Glutamatergic neuron (in vitro differentiated cells): Measurements from ENCODE around the gene LHX6. TPM values are rescaled to one million over a fixed set of nuclear protein-coding genes. Genes with fewer than 3 reads are reported as not detected.

Source experiments
- DNase-seq: peaks from one replicate; pipeline ENCODE4 v3.0.0; 2022
- H3K27ac Mint-ChIP-seq: one replicate; pipeline ENCODE4 v1.8.0; 2020; ENCODE audit warnings: mild to moderate bottlenecking, mixed read lengths, inconsistent platforms; ENCODE audit not compliant: unreplicated experiment
- H3K27me3 Mint-ChIP-seq: one replicate; pipeline ENCODE4 v1.8.0; 2020; ENCODE audit warnings: mild to moderate bottlenecking, moderate library complexity, mixed read lengths, inconsistent platforms; ENCODE audit not compliant: unreplicated experiment
- H3K36me3 Mint-ChIP-seq: one replicate; pipeline ENCODE4 v1.8.0; 2020; ENCODE audit warnings: mild to moderate bottlenecking, mixed read lengths, inconsistent platforms; ENCODE audit not compliant: unreplicated experiment
- H3K4me1 Mint-ChIP-seq: one replicate; pipeline ENCODE4 v1.8.0; 2020; ENCODE audit warnings: mild to moderate bottlenecking, low read depth, mixed read lengths, inconsistent platforms; ENCODE audit not compliant: unreplicated experiment
- H3K4me3 Mint-ChIP-seq: one replicate; pipeline ENCODE4 v1.8.0; 2020; ENCODE audit warnings: mild to moderate bottlenecking, mixed read lengths, inconsistent platforms; ENCODE audit not compliant: unreplicated experiment
- H3K9me3 Mint-ChIP-seq: one replicate; pipeline ENCODE4 v1.8.0; 2020; ENCODE audit warnings: mild to moderate bottlenecking, moderate library complexity, mixed read lengths, inconsistent platforms; ENCODE audit not compliant: unreplicated experiment
- CTCF ChIP-seq: fragments of 200-600 bp; sonication (generic); IDR thresholded peaks from one replicate; pipeline ENCODE4 v1.5.0; 2021; ENCODE audit not compliant: partially characterized antibody, unreplicated experiment
- total RNA-seq: library from RNA; stranded (reverse); fragmentation: NEBNext Ultra II Directional; extraction: Animal tissue kit (Norgen Biotek cat#: 25700); gene quantifications from one replicate; pipeline ENCODE4 v1.2.1, GENCODE V29; 2021; ENCODE audit not compliant: unreplicated experiment

LHX6 gene
- total RNA-seq, 1 donor from 2014 or later = 2.8 TPM

GRCh38 chr9:122190597-122191381 lies 38.0 kb downstream of the LHX6 start:
- no peak overlapping the region for H3K27ac Mint-ChIP-seq
- H3K4me3 Mint-ChIP-seq = no peak overlapping the region
- no peaks in the 10 kb centered on the region for H3K27me3 Mint-ChIP-seq
- H3K9me3 Mint-ChIP-seq = no peaks in the 10 kb centered on the region
- no peaks in the 10 kb centered on the region for H3K36me3 Mint-ChIP-seq
- no peak for DNase-seq
- no peak for TF ChIP-seq CTCF
- H3K4me1 Mint-ChIP-seq = no peaks in the 10 kb centered on the region

- H3K4me1 Mint-ChIP-seq = no peaks in the 10 kb centered on the region
- DNase-seq = no peak
Measured at GRCh38 chr9:122188369-122188768, 40.4 kb downstream of the LHX6 start.

GRCh38 chr9:122186777-122187470 lies 41.8 kb downstream of the LHX6 start:
- Mint-ChIP-seq H3K9me3 (no peaks in the 10 kb centered on the region), H3K27me3 (no peaks in the 10 kb centered on the region), H3K4me3 (no peak overlapping the region), H3K4me1 (no peaks in the 10 kb centered on the region), H3K27ac (no peak overlapping the region), H3K36me3 (no peaks in the 10 kb centered on the region)
- no peak for DNase-seq
- TF ChIP-seq CTCF = no peak

More at GRCh38 chr9:122188369-122188768, 40.4 kb downstream of the LHX6 start:
- H3K27me3 Mint-ChIP-seq = no peaks in the 10 kb centered on the region
- H3K27ac Mint-ChIP-seq = no peak overlapping the region
- no peaks in the 10 kb centered on the region for H3K9me3 Mint-ChIP-seq
- no peaks in the 10 kb centered on the region for H3K36me3 Mint-ChIP-seq
- no peak overlapping the region for H3K4me3 Mint-ChIP-seq
- no peak for TF ChIP-seq CTCF

- Mint-ChIP-seq H3K27me3 (no peaks in the 10 kb centered on the region), H3K4me3 (no peak overlapping the region), H3K36me3 (no peaks in the 10 kb centered on the region), H3K4me1 (no peaks in the 10 kb centered on the region), H3K9me3 (no peaks in the 10 kb centered on the region), H3K27ac (no peak overlapping the region)
- no peak for TF ChIP-seq CTCF
- no peak for DNase-seq
Measured at GRCh38 chr9:122186301-122186700, 42.5 kb downstream of the LHX6 start.

- no peaks in the 10 kb centered on the region for H3K4me1 Mint-ChIP-seq
- no peak overlapping the region for H3K27ac Mint-ChIP-seq
- DNase-seq = no peak
- H3K4me3 Mint-ChIP-seq = no peak overlapping the region
- TF ChIP-seq CTCF = no peak
- H3K36me3 Mint-ChIP-seq = no peaks in the 10 kb centered on the region
- peaks cover 2% of the 10 kb centered on the region for H3K9me3 Mint-ChIP-seq
- H3K27me3 Mint-ChIP-seq = no peaks in the 10 kb centered on the region
Measured at GRCh38 chr9:122184551-122184950, 44.2 kb downstream of the LHX6 start.
